ENCODE results near the gene SMYD3.

The SMYD3 gene

GRCh38 chr1:246476771-246477170 is 30.3 kb downstream of the SMYD3 start:
- Histone ChIP-seq H3K4me3 (replicated peaks; ENCODE audit: insufficient read depth, low read length) (no peak overlapping the region), H3K27ac (replicated peaks) (no peak overlapping the region), H3K27me3 (ENCODE audit: insufficient read depth, poor library complexity, severe bottlenecking) (no peaks in the 10 kb centered on the region)
- TF ChIP-seq POLR2AphosphoS5 (IDR thresholded peaks at IDR 0.05; ENCODE audit: low read depth), result no peak
- no peak for TF ChIP-seq SPI1 (IDR thresholded peaks at IDR 0.05; ENCODE audit: borderline replicate concordance, low read depth)
- no peak for TF ChIP-seq REST (IDR thresholded peaks at IDR 0.05; ENCODE audit: insufficient replicate concordance, low read depth)
- no peak for TF ChIP-seq GABPA (IDR thresholded peaks at IDR 0.05; ENCODE audit: low read depth)
- TF ChIP-seq CTCF (IDR thresholded peaks at IDR 0.05; ENCODE audit: insufficient read depth, low read length), result no peak
- DNase-seq (ENCODE audit: low read depth in 1 of 2, low spot score in 1 of 2), result no peak

- Histone ChIP-seq H3K27me3 (ENCODE audit: insufficient read depth, poor library complexity, severe bottlenecking) (no peaks in the 10 kb centered on the region), H3K27ac (replicated peaks) (no peak overlapping the region), H3K4me3 (replicated peaks; ENCODE audit: insufficient read depth, low read length) (no peak overlapping the region)
- no peak for DNase-seq (ENCODE audit: low read depth in 1 of 2, low spot score in 1 of 2)
- TF ChIP-seq POLR2AphosphoS5 (IDR thresholded peaks at IDR 0.05; ENCODE audit: low read depth) (no peak), SPI1 (IDR thresholded peaks at IDR 0.05; ENCODE audit: borderline replicate concordance, low read depth) (no peak), REST (IDR thresholded peaks at IDR 0.05; ENCODE audit: insufficient replicate concordance, low read depth) (no peak), CTCF (IDR thresholded peaks at IDR 0.05; ENCODE audit: insufficient read depth, low read length) (no peak), GABPA (IDR thresholded peaks at IDR 0.05; ENCODE audit: low read depth) (no peak)
Observed at GRCh38 chr1:246471688-246472087, 35.4 kb downstream of the SMYD3 start.

GRCh38 chr1:246470585-246470984 is 36.5 kb downstream of the SMYD3 start:
- no peak overlapping the region for H3K4me3 ChIP-seq (replicated peaks; ENCODE audit: insufficient read depth, low read length)
- DNase-seq (ENCODE audit: low read depth in 1 of 2, low spot score in 1 of 2), result no peak
- no peaks in the 10 kb centered on the region for H3K27me3 ChIP-seq (ENCODE audit: insufficient read depth, poor library complexity, severe bottlenecking)
- TF ChIP-seq CTCF (IDR thresholded peaks at IDR 0.05; ENCODE audit: insufficient read depth, low read length) (no peak), POLR2AphosphoS5 (IDR thresholded peaks at IDR 0.05; ENCODE audit: low read depth) (no peak), SPI1 (IDR thresholded peaks at IDR 0.05; ENCODE audit: borderline replicate concordance, low read depth) (no peak), REST (IDR thresholded peaks at IDR 0.05; ENCODE audit: insufficient replicate concordance, low read depth) (no peak), GABPA (IDR thresholded peaks at IDR 0.05; ENCODE audit: low read depth) (no peak)
- H3K27ac ChIP-seq (replicated peaks), result no peak overlapping the region
